Measurements from ENCODE around the gene PRR30. TPM values are rescaled to one million over a fixed set of nuclear protein-coding genes. Genes with fewer than 3 reads are reported as not detected.

PRR30 gene
- total RNA-seq, 2 experiments from 2014 or later = not detected

DNA sequence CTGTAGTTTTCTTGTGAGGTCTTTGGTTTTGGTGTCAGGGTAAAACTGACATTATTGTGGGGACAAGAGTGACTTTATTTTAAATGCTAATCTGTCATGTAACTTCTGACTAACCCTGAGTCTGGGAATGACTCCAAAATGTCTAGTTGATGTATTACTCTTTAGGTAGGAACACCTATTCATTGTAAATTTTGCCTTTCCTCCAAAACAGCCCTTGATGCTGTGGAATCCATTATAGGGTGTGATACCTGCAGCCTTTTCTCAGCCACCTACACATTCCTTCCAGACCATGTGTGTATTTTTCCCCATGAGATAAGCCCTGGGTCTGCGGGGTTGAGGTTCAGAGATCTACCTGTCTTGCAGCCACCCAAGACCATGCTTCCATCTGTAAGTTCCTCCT lies 4.1 kb upstream of the PRR30 start:
- no peak overlapping the region for H3K4me3 ChIP-seq (ENCODE audit: low read length)
- no peak for DNase-seq

GRCh38 chr2:27138111-27138510 lies 1.1 kb downstream of the PRR30 start:
- POLR2A ChIA-PET = no interaction called here
- H3K27me3 Mint-ChIP-seq = peaks cover 5% of the 10 kb centered on the region
- H3K36me3 ChIP-seq (ENCODE audit: insufficient read depth, low read length) = no peaks in the 10 kb centered on the region
- H3K27ac ChIP-seq (ENCODE audit: low read depth in 1 of 2, low read length in 2 of 2) = no peak overlapping the region
- peaks cover 5% of the 10 kb centered on the region for H3K9me3 Mint-ChIP-seq
- intact Hi-C loops (cut with DNase I, micrococcal nuclease) = loop anchor here in 1 of 2 experiments (5.0 kb wide), 1 partner anchor 239 kb away; no protein-coding TSS in a partner anchor
- peaks cover 16% of the 10 kb centered on the region for H3K4me1 ChIP-seq (ENCODE audit: insufficient read depth, low read length)
- no peak overlapping the region for H3K27ac Mint-ChIP-seq
- ATAC-seq (ENCODE audit: poor library complexity) (no peak), DNase-seq (no peak)
- CTCF ChIA-PET = no interaction called here
- H3K9me3 ChIP-seq (ENCODE audit: control insufficient read depth in 1 of 2, insufficient read depth in 1 of 2, low read length in 2 of 2) = peaks cover 0 to 3% of the 10 kb centered on the region in 2 experiments
- H3K4me3 Mint-ChIP-seq = peak overlapping the region; percentile 42
- TF ChIP-seq CTCF (IDR thresholded peaks at IDR 0.05) = no peak
- no peak overlapping the region for H3K4me3 ChIP-seq (ENCODE audit: low read length)
- H3K27me3 ChIP-seq (ENCODE audit: control insufficient read depth in 1 of 2, insufficient read depth in 2 of 2, low read length in 2 of 2) = no peaks in the 10 kb centered on the region
- H3K36me3 Mint-ChIP-seq (ENCODE audit: low read depth) = peaks cover 8% of the 10 kb centered on the region
- peaks cover 13% of the 10 kb centered on the region for H3K4me1 Mint-ChIP-seq (ENCODE audit: low read depth)

More for the DNA sequence above, 4.1 kb upstream of the PRR30 start:
- H3K4me1 Mint-ChIP-seq (ENCODE audit: low read depth) = no peaks in the 10 kb centered on the region
- intact Hi-C loops (cut with DNase I, micrococcal nuclease) = no loop called here
- peaks cover 0 to 3% of the 10 kb centered on the region in 2 experiments for H3K9me3 ChIP-seq (ENCODE audit: control insufficient read depth in 1 of 2, insufficient read depth in 1 of 2, low read length in 2 of 2)
- ChIA-PET CTCF (no interaction called here), POLR2A (no interaction called here)
- ATAC-seq (ENCODE audit: poor library complexity) = no peak
- TF ChIP-seq CTCF (IDR thresholded peaks at IDR 0.05) = no peak
- H3K9me3 Mint-ChIP-seq = peaks cover 5% of the 10 kb centered on the region
- no peak overlapping the region for H3K27ac ChIP-seq (ENCODE audit: low read depth in 1 of 2, low read length in 2 of 2)
- no peak overlapping the region for H3K27ac Mint-ChIP-seq
- H3K4me3 Mint-ChIP-seq = no peak overlapping the region
- peaks cover 0 to 4% of the 10 kb centered on the region in 2 experiments for H3K27me3 ChIP-seq (ENCODE audit: control insufficient read depth in 1 of 2, insufficient read depth in 2 of 2, low read length in 2 of 2)
- H3K36me3 Mint-ChIP-seq (ENCODE audit: low read depth) = no peaks in the 10 kb centered on the region
- H3K4me1 ChIP-seq (ENCODE audit: insufficient read depth, low read length) = no peaks in the 10 kb centered on the region
- H3K27me3 Mint-ChIP-seq = peaks cover 18% of the 10 kb centered on the region
- H3K36me3 ChIP-seq (ENCODE audit: insufficient read depth, low read length) = no peaks in the 10 kb centered on the region

DNA sequence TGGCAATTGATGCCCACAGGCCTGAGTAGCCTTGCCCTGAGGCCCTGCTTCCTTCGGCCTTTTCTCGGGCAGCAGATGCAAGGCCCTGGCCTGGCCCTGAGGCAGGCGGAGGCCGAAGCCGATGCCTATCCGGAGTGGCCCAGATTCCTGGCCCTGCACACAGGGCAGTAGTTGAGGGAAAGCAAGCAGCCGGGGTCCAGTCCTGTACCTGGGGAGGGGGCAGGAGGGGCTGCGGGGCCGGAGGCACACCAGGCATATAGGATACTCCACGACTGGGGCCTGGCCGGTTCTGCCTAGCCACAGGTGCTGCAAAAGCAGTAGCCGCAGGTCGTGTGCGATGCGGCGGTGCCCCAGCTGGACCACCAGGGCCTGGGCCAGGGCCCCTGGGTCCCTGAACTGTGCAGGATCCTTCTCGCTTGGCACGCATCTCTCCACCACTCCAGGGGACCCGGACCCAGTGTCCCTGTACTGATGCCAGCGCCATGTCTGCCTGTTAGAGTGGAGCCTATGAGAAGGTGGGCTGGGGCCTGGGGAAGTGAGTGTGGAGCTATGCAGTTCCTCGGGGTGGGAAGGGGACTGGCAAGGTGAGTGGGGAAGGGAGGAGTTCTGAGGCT lies 1.8 kb downstream of the PRR30 start:
- intact Hi-C loops (cut with DNase I, micrococcal nuclease) = loop anchor here in 1 of 2 experiments (5.0 kb wide), 1 partner anchor 240 kb away; no protein-coding TSS in a partner anchor
- H3K27me3 Mint-ChIP-seq = no peaks in the 10 kb centered on the region
- H3K27me3 ChIP-seq (ENCODE audit: control insufficient read depth in 1 of 2, insufficient read depth in 2 of 2, low read length in 2 of 2) = no peaks in the 10 kb centered on the region
- peaks cover 22% of the 10 kb centered on the region for H3K4me1 ChIP-seq (ENCODE audit: insufficient read depth, low read length)
- no peaks in the 10 kb centered on the region for H3K9me3 ChIP-seq (ENCODE audit: control insufficient read depth in 1 of 2, insufficient read depth in 1 of 2, low read length in 2 of 2)
- no peak overlapping the region for H3K4me3 ChIP-seq (ENCODE audit: low read length)
- H3K27ac ChIP-seq (ENCODE audit: low read depth in 1 of 2, low read length in 2 of 2) = no peak overlapping the region
- TF ChIP-seq CTCF (IDR thresholded peaks at IDR 0.05) = no peak
- peaks cover 5% of the 10 kb centered on the region for H3K36me3 ChIP-seq (ENCODE audit: insufficient read depth, low read length)
- H3K4me1 Mint-ChIP-seq (ENCODE audit: low read depth) = peaks cover 19% of the 10 kb centered on the region
- no peak for ATAC-seq (ENCODE audit: poor library complexity)
- no peak overlapping the region for H3K4me3 Mint-ChIP-seq
- CTCF ChIA-PET = no interaction called here
- H3K27ac Mint-ChIP-seq = no peak overlapping the region
- H3K36me3 Mint-ChIP-seq (ENCODE audit: low read depth) = peaks cover 15% of the 10 kb centered on the region
- no peaks in the 10 kb centered on the region for H3K9me3 Mint-ChIP-seq
- no peak for DNase-seq
- POLR2A ChIA-PET = no interaction called here

All from CD4-positive, alpha-beta T cell (primary cell).